ENCODE results near the gene SCOC.
A peak's percentile ranks its signal among the peaks of the same experiment; 100 is the strongest.

SCOC gene

GRCh38 chr4:140357868-140358267, 15.6 kb upstream of the SCOC start (continued):
- TF ChIP-seq CSDC2 (CRISPR knock-in tag; IDR thresholded peaks at IDR 0.05) (no peak), ISL1 (CRISPR knock-in tag; IDR thresholded peaks at IDR 0.05) (no peak), ARNTL (CRISPR knock-in tag; IDR thresholded peaks at IDR 0.05; ENCODE audit: borderline replicate concordance, low read depth) (no peak), ZC3H10 (CRISPR knock-in tag; IDR thresholded peaks at IDR 0.05) (no peak)
- TF ChIP-seq, protein P1, sequence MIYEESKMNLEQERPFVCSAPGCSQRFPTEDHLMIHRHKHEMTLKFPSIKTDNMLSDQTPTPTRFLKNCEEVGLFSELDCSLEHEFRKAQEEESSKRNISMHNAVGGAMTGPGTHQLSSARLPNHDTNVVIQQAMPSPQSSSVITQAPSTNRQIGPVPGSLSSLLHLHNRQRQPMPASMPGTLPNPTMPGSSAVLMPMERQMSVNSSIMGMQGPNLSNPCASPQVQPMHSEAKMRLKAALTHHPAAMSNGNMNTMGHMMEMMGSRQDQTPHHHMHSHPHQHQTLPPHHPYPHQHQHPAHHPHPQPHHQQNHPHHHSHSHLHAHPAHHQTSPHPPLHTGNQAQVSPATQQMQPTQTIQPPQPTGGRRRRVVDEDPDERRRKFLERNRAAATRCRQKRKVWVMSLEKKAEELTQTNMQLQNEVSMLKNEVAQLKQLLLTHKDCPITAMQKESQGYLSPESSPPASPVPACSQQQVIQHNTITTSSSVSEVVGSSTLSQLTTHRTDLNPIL (CRISPR knock-in tag; IDR thresholded peaks at IDR 0.05; ENCODE audit: low read depth), result no peak

- TF ChIP-seq GLIS3 (CRISPR knock-in tag; IDR thresholded peaks at IDR 0.05), result no peak
- TF ChIP-seq OSR1 (CRISPR knock-in tag; IDR thresholded peaks at IDR 0.05), result no peak
- no peak for TF ChIP-seq ZNF565 (CRISPR knock-in tag; conservative IDR thresholded peaks at IDR 0.05; ENCODE audit: low read depth)
- no peak for TF ChIP-seq ISL1 (CRISPR knock-in tag; IDR thresholded peaks at IDR 0.05)
- TF ChIP-seq TCF4 (CRISPR knock-in tag; IDR thresholded peaks at IDR 0.05; ENCODE audit: borderline replicate concordance), result no peak
- TF ChIP-seq, protein P1 (CRISPR knock-in tag; IDR thresholded peaks at IDR 0.05; ENCODE audit: low read depth), result no peak
- TF ChIP-seq SNAI2 (CRISPR knock-in tag; IDR thresholded peaks at IDR 0.05), result no peak
- TF ChIP-seq RARB (CRISPR knock-in tag; IDR thresholded peaks at IDR 0.05), result no peak
- TF ChIP-seq, protein P2, sequence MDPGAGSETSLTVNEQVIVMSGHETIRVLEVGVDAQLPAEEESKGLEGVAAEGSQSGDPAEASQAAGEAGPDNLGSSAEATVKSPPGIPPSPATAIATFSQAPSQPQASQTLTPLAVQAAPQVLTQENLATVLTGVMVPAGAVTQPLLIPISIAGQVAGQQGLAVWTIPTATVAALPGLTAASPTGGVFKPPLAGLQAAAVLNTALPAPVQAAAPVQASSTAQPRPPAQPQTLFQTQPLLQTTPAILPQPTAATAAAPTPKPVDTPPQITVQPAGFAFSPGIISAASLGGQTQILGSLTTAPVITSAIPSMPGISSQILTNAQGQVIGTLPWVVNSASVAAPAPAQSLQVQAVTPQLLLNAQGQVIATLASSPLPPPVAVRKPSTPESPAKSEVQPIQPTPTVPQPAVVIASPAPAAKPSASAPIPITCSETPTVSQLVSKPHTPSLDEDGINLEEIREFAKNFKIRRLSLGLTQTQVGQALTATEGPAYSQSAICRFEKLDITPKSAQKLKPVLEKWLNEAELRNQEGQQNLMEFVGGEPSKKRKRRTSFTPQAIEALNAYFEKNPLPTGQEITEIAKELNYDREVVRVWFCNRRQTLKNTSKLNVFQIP (CRISPR knock-in tag; IDR thresholded peaks at IDR 0.05; ENCODE audit: borderline replicate concordance, low read depth), result no peak
- TF ChIP-seq PATZ1 (CRISPR knock-in tag; IDR thresholded peaks at IDR 0.05; ENCODE audit: borderline replicate concordance), result no peak
- no peak for TF ChIP-seq TOX (CRISPR knock-in tag; IDR thresholded peaks at IDR 0.05; ENCODE audit: borderline replicate concordance)
- ATAC-seq, result no peak
Observed at GRCh38 chr4:140358281-140358680, 15.2 kb upstream of the SCOC start.

DNA sequence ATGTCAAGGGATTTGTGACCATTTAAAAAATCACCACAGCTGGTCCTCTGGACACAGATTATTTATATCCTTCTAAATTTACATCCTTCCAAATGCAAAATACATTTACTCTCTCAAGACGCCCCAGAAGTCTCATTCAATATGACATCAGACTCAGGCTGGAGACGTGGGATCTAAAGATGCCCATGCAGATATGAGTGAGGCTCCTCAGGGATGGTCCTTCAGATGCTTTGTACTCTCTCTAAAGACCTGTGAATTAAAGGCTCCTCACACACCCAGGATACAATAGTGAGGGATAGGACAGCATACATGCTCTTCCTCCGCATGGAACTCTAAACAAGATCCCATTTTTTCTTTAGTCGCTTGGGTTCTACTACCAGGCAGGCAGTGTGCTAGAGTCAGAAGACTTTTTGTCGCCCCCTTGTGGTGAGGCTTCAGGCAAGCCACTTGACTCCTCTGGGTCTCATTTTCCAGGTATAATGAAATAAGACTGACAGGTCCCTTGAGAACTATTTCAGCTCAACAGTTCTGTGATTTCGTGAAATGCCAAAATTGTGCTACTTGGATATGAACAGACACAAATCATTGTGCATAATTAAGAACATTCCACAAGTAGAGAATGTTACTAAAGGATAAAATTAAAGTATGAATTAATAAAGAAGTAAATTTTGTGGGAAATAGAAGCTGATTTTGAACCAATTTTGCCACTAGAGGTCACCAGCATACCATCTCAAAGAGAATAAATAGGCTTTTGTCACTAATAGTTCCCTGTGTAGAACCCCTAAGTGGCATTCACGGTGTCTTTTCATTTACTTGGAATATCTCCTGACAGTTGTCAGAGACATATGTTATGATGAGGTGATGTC, 13.7 kb upstream of the SCOC start:
- peak; percentile 99 for ATAC-seq
- no peak for TF ChIP-seq SNAI2 (CRISPR knock-in tag; IDR thresholded peaks at IDR 0.05)
- no peak for TF ChIP-seq PATZ1 (CRISPR knock-in tag; IDR thresholded peaks at IDR 0.05; ENCODE audit: borderline replicate concordance)
- TF ChIP-seq TOX (CRISPR knock-in tag; IDR thresholded peaks at IDR 0.05; ENCODE audit: borderline replicate concordance), result no peak
- TF ChIP-seq OSR1 (CRISPR knock-in tag; IDR thresholded peaks at IDR 0.05), result no peak
- no peak for TF ChIP-seq ISL1 (CRISPR knock-in tag; IDR thresholded peaks at IDR 0.05)

GRCh38 chr4:140361099-140361498, 12.3 kb upstream of the SCOC start:
- TF ChIP-seq ZNF8 (CRISPR knock-in tag; IDR thresholded peaks at IDR 0.05) (no peak), ZNF565 (CRISPR knock-in tag; conservative IDR thresholded peaks at IDR 0.05; ENCODE audit: low read depth) (no peak), ARNTL (CRISPR knock-in tag; IDR thresholded peaks at IDR 0.05; ENCODE audit: borderline replicate concordance, low read depth) (no peak), RARB (CRISPR knock-in tag; IDR thresholded peaks at IDR 0.05) (no peak), ZFP3 (CRISPR knock-in tag; IDR thresholded peaks at IDR 0.05) (no peak), SNAI2 (CRISPR knock-in tag; IDR thresholded peaks at IDR 0.05) (no peak), TCF4 (CRISPR knock-in tag; IDR thresholded peaks at IDR 0.05; ENCODE audit: borderline replicate concordance) (no peak), PPARA (CRISPR knock-in tag; IDR thresholded peaks at IDR 0.05; ENCODE audit: borderline replicate concordance) (no peak), GLIS3 (CRISPR knock-in tag; IDR thresholded peaks at IDR 0.05) (no peak), ZFP30 (CRISPR knock-in tag; IDR thresholded peaks at IDR 0.05) (no peak), ZNF70 (CRISPR knock-in tag; IDR thresholded peaks at IDR 0.05) (no peak), ISL1 (CRISPR knock-in tag; IDR thresholded peaks at IDR 0.05) (no peak), TOX (CRISPR knock-in tag; IDR thresholded peaks at IDR 0.05; ENCODE audit: borderline replicate concordance) (no peak), OSR1 (CRISPR knock-in tag; IDR thresholded peaks at IDR 0.05) (no peak), ESRRG (CRISPR knock-in tag; IDR thresholded peaks at IDR 0.05) (no peak), ZC3H10 (CRISPR knock-in tag; IDR thresholded peaks at IDR 0.05) (no peak)
- TF ChIP-seq, protein P2 (CRISPR knock-in tag; IDR thresholded peaks at IDR 0.05; ENCODE audit: borderline replicate concordance, low read depth), result no peak
- no peak for ATAC-seq

All from SK-N-SH treated with all-trans-retinoic acid at 6 μM for 48 hours (cell line).